ENCODE results near the gene STK17A.

Gene STK17A

GRCh38 chr7:43602256-43602655 lies 19.3 kb downstream of the STK17A start:
- Histone ChIP-seq H3K27ac (no peak overlapping the region), H3K36me3 (replicated peaks) (peaks cover 38% of the 10 kb centered on the region), H3K27me3 (replicated peaks) (no peaks in the 10 kb centered on the region), H3K4me3 (ENCODE audit: low read depth, low read length) (no peak overlapping the region)
- DNase-seq = no peak
- in situ Hi-C loops (cut with HindIII; ENCODE audit: low pct_ligation_motif_present, low sequenced_read_pairs) = no loop called here
- TF ChIP-seq, protein P1, sequence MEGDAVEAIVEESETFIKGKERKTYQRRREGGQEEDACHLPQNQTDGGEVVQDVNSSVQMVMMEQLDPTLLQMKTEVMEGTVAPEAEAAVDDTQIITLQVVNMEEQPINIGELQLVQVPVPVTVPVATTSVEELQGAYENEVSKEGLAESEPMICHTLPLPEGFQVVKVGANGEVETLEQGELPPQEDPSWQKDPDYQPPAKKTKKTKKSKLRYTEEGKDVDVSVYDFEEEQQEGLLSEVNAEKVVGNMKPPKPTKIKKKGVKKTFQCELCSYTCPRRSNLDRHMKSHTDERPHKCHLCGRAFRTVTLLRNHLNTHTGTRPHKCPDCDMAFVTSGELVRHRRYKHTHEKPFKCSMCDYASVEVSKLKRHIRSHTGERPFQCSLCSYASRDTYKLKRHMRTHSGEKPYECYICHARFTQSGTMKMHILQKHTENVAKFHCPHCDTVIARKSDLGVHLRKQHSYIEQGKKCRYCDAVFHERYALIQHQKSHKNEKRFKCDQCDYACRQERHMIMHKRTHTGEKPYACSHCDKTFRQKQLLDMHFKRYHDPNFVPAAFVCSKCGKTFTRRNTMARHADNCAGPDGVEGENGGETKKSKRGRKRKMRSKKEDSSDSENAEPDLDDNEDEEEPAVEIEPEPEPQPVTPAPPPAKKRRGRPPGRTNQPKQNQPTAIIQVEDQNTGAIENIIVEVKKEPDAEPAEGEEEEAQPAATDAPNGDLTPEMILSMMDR (IDR thresholded peaks at IDR 0.05; ENCODE audit: low read depth, low read length, missing control alignments) = no peak

DNA sequence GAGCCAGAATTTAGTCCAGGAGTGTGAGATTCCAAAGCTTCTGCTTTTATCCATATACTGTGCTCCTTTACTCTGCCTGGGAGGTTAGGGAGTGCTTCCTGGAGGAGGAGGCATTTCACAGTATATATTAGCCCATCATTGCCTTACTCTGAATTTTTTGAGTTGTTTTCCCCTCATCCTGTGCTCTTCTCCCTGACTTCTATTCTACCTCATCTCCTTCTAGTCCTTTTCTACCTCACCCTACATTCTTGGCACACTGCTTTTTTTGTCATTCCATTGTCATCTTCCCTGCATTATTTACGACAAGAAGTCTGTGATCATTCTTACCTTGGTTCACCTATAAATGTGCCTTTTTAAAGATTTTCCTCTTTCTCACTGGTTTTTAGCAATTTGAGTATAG lies 21.3 kb downstream of the STK17A start:
- TF ChIP-seq, protein P1 (IDR thresholded peaks at IDR 0.05; ENCODE audit: low read depth, low read length, missing control alignments) = no peak
- in situ Hi-C loops (cut with HindIII; ENCODE audit: low pct_ligation_motif_present, low sequenced_read_pairs) = no loop called here
- DNase-seq = no peak
- H3K4me3 ChIP-seq (ENCODE audit: low read depth, low read length) = no peak overlapping the region
- H3K27ac ChIP-seq = no peak overlapping the region
- H3K36me3 ChIP-seq (replicated peaks) = peaks cover 35% of the 10 kb centered on the region
- no peaks in the 10 kb centered on the region for H3K27me3 ChIP-seq (replicated peaks)

GRCh38 chr7:43609097-43609496 lies 26.2 kb downstream of the STK17A start:
- no peak overlapping the region for H3K4me3 ChIP-seq (ENCODE audit: low read depth, low read length)
- DNase-seq = no peak
- in situ Hi-C loops (cut with HindIII; ENCODE audit: low pct_ligation_motif_present, low sequenced_read_pairs) = no loop called here
- H3K27ac ChIP-seq = no peak overlapping the region
- peaks cover 34% of the 10 kb centered on the region for H3K36me3 ChIP-seq (replicated peaks)
- H3K27me3 ChIP-seq (replicated peaks) = no peaks in the 10 kb centered on the region
- TF ChIP-seq, protein P1 (IDR thresholded peaks at IDR 0.05; ENCODE audit: low read depth, low read length, missing control alignments) = no peak

DNA sequence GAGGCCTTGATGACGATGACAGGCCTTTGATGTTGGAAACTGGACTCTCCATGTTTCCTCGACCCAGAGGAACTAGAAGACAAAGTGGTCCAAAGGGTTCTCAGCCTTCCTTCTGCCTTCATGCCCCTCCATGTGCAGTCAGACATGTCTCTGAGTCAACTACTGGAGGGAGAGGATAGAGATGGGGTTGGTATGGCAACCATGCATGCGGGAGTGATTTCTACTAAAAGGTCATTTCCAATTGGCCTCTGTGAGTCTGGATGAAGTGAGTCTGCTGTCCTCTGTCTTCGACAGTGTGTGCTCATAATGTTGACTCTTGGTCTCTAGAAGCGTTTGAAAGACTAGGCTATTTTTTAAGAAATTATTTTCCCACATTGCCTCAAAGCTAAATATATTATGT lies 29.2 kb downstream of the STK17A start:
- DNase-seq = peak; percentile 49
- Histone ChIP-seq H3K4me3 (ENCODE audit: low read depth, low read length) (no peak overlapping the region), H3K36me3 (replicated peaks) (peaks cover 46% of the 10 kb centered on the region), H3K27me3 (replicated peaks) (no peaks in the 10 kb centered on the region), H3K27ac (peak overlapping the region; percentile 13)
- TF ChIP-seq, protein P1 (IDR thresholded peaks at IDR 0.05; ENCODE audit: low read depth, low read length, missing control alignments) = no peak
- in situ Hi-C loops (cut with HindIII; ENCODE audit: low pct_ligation_motif_present, low sequenced_read_pairs) = no loop called here

DNA sequence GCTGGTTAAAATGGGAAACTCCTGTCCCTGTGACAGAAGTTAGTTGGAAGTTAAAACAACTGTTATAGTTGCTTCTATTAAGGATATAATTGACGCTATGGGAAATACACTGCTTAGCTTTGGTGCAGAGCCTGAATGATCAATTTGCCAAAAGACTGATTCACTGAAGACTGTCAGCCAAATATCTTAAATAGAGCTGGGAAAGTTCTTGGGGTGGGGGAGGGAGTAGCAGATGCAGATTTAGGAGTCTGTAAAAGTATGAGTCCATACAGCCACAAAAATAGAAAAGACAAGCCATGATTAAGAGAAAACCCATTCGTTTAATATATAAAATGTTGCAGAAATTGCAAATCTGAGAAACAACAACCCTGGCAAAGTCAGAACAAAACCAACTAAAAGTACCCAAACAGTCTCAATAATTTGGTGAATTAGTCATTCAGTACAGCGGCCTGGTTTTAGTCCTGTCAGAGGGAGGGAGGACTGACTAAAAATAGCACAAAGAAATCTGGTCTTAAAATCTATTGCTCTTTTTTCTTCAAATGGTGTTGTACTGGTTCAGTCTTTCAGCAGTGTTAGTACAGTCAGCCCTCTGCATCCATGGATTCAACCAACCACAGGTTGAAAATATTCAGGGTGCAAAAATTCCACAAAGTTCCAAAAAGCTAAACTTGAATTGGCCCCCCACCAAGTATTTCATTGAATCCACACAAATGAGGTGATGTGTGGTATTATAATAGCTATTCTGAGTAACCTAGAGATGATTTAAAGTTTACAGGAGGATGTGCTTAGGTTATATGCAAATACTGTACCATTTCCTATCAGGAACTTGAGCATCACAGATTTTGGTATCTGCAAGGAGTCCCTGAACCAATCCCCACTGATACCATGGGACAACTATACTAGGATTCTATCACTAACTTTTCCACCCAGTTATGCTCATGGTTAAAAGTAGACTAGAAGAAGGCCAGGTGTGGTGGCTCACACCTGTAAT lies 30.0 kb downstream of the STK17A start:
- DNase-seq = peak; percentile 22
- TF ChIP-seq, protein P1 (IDR thresholded peaks at IDR 0.05; ENCODE audit: low read depth, low read length, missing control alignments) = no peak
- peak overlapping the region; percentile 13 for H3K27ac ChIP-seq
- H3K4me3 ChIP-seq (ENCODE audit: low read depth, low read length) = no peak overlapping the region
- peaks cover 49% of the 10 kb centered on the region for H3K36me3 ChIP-seq (replicated peaks)
- in situ Hi-C loops (cut with HindIII; ENCODE audit: low pct_ligation_motif_present, low sequenced_read_pairs) = no loop called here
- H3K27me3 ChIP-seq (replicated peaks) = no peaks in the 10 kb centered on the region
